HFF-Myc (cell line): ENCODE data around the gene ELL2.

ENCODE experiments used
- DNase-seq: peaks from one replicate; pipeline ENCODE4 v3.0.0-alpha.2; 2011; ENCODE audit warnings: low read depth; ENCODE audit errors: extremely low read depth
- H3K4me3 ChIP-seq: replicated peaks from 2 replicates; pipeline ENCODE4 v1.5.1; 2011; ENCODE audit warnings: low read depth, mild to moderate bottlenecking, control low read depth, low read length
- CTCF ChIP-seq: IDR thresholded peaks from 2 replicates; pipeline ENCODE4 v1.5.1; 2012; ENCODE audit warnings: mild to moderate bottlenecking, low read depth, low read length, control low read depth; ENCODE audit errors: missing control alignments

The ELL2 gene

GRCh38 chr5:95866435-95867040, 95.1 kb downstream of the ELL2 start:
- no peak for TF ChIP-seq CTCF
- no peak overlapping the region for H3K4me3 ChIP-seq
- DNase-seq, result no peak

- TF ChIP-seq CTCF, result no peak
- DNase-seq, result no peak
- H3K4me3 ChIP-seq, result no peak overlapping the region
These were observed 96.6 kb downstream of the ELL2 start for GRCh38 chr5:95864944-95865504.

GRCh38 chr5:95864456-95864855, 97.2 kb downstream of the ELL2 start:
- no peak overlapping the region for H3K4me3 ChIP-seq
- no peak for DNase-seq
- no peak for TF ChIP-seq CTCF

- H3K4me3 ChIP-seq, result no peak overlapping the region
- DNase-seq, result no peak
- TF ChIP-seq CTCF, result no peak
These were observed 98.3 kb downstream of the ELL2 start for GRCh38 chr5:95863383-95863757.

- H3K4me3 ChIP-seq, result no peak overlapping the region
- no peak for TF ChIP-seq CTCF
- no peak for DNase-seq
These were observed 98.8 kb downstream of the ELL2 start for GRCh38 chr5:95862671-95863382.

GRCh38 chr5:95861864-95862561, 99.6 kb downstream of the ELL2 start:
- H3K4me3 ChIP-seq, result no peak overlapping the region
- no peak for TF ChIP-seq CTCF
- DNase-seq, result no peak
